ENCODE results near the gene PXYLP1. TPM values are rescaled to one million over a fixed set of nuclear protein-coding genes. Genes with fewer than 3 reads are reported as not detected.

PXYLP1 gene
- total RNA-seq, 1 experiment from 2014 or later, result 16.3 TPM

DNA sequence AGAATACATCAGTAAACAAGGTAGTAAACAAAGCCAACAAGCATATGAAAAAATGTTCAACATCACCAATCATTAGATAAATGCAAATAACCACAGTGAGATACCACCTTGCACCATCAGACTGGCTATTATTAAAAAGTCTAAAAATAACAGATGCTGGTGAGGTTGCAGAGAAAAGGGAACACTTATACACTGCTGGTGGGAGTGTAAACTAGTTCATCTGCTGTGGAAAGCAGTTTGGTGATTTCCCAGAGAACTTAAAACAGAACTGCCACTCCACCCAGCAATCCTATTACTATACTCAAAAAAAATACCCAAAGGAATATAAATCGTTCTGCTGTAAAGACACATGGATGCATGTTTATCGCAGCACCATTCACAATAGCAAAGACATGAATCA, 106.4 kb downstream of the PXYLP1 start:
- H3K4me3 Mint-ChIP-seq (ENCODE audit: low read depth, unreplicated experiment), result no peak overlapping the region
- peaks cover 5% of the 10 kb centered on the region for H3K9me3 Mint-ChIP-seq (ENCODE audit: low read depth, unreplicated experiment)
- H3K27me3 Mint-ChIP-seq (ENCODE audit: unreplicated experiment), result no peaks in the 10 kb centered on the region
- H3K4me1 Mint-ChIP-seq (ENCODE audit: low read depth, unreplicated experiment), result no peaks in the 10 kb centered on the region
- CTCF ChIA-PET, result interaction anchor here (0.8 to 1.5 kb wide), 4 partner anchors 9 to 26 kb away, joined by 4 to 7 read pairs (median 5); no protein-coding TSS in a partner anchor
- TF ChIP-seq, protein P1, sequence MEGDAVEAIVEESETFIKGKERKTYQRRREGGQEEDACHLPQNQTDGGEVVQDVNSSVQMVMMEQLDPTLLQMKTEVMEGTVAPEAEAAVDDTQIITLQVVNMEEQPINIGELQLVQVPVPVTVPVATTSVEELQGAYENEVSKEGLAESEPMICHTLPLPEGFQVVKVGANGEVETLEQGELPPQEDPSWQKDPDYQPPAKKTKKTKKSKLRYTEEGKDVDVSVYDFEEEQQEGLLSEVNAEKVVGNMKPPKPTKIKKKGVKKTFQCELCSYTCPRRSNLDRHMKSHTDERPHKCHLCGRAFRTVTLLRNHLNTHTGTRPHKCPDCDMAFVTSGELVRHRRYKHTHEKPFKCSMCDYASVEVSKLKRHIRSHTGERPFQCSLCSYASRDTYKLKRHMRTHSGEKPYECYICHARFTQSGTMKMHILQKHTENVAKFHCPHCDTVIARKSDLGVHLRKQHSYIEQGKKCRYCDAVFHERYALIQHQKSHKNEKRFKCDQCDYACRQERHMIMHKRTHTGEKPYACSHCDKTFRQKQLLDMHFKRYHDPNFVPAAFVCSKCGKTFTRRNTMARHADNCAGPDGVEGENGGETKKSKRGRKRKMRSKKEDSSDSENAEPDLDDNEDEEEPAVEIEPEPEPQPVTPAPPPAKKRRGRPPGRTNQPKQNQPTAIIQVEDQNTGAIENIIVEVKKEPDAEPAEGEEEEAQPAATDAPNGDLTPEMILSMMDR (IDR thresholded peaks at IDR 0.05; ENCODE audit: unreplicated experiment), result no peak
- no peak for DNase-seq
- H3K27ac Mint-ChIP-seq (ENCODE audit: unreplicated experiment), result no peak overlapping the region
- no TSS peak for BruUV-seq (replicated peaks)
- no peaks in the 10 kb centered on the region for H3K36me3 Mint-ChIP-seq (ENCODE audit: insufficient read depth, unreplicated experiment)
- intact Hi-C loops (cut with micrococcal nuclease; ENCODE audit: unreplicated experiment), result no loop called here

GRCh38 chr3:141338881-141339280, 107.3 kb downstream of the PXYLP1 start:
- Mint-ChIP-seq H3K4me1 (ENCODE audit: low read depth, unreplicated experiment) (no peaks in the 10 kb centered on the region), H3K4me3 (ENCODE audit: low read depth, unreplicated experiment) (no peak overlapping the region), H3K36me3 (ENCODE audit: insufficient read depth, unreplicated experiment) (no peaks in the 10 kb centered on the region), H3K9me3 (ENCODE audit: low read depth, unreplicated experiment) (peaks cover 5% of the 10 kb centered on the region), H3K27me3 (ENCODE audit: unreplicated experiment) (no peaks in the 10 kb centered on the region), H3K27ac (ENCODE audit: unreplicated experiment) (no peak overlapping the region)
- BruUV-seq (replicated peaks), result no TSS peak
- intact Hi-C loops (cut with micrococcal nuclease; ENCODE audit: unreplicated experiment), result no loop called here
- TF ChIP-seq, protein P1 (IDR thresholded peaks at IDR 0.05; ENCODE audit: unreplicated experiment), result no peak
- CTCF ChIA-PET, result no interaction called here
- no peak for DNase-seq

GRCh38 chr3:141341536-141341935, 109.9 kb downstream of the PXYLP1 start:
- Mint-ChIP-seq H3K4me3 (ENCODE audit: low read depth, unreplicated experiment) (no peak overlapping the region), H3K4me1 (ENCODE audit: low read depth, unreplicated experiment) (peaks cover 13% of the 10 kb centered on the region), H3K27me3 (ENCODE audit: unreplicated experiment) (no peaks in the 10 kb centered on the region), H3K36me3 (ENCODE audit: insufficient read depth, unreplicated experiment) (no peaks in the 10 kb centered on the region), H3K27ac (ENCODE audit: unreplicated experiment) (no peak overlapping the region), H3K9me3 (ENCODE audit: low read depth, unreplicated experiment) (peaks cover 5% of the 10 kb centered on the region)
- TF ChIP-seq, protein P1 (IDR thresholded peaks at IDR 0.05; ENCODE audit: unreplicated experiment), result no peak
- no TSS peak for BruUV-seq (replicated peaks)
- DNase-seq, result no peak
- CTCF ChIA-PET, result interaction anchor here (0.7 kb wide), 1 partner anchor 1376 kb away, joined by 3 read pairs; no protein-coding TSS in a partner anchor
- intact Hi-C loops (cut with micrococcal nuclease; ENCODE audit: unreplicated experiment), result no loop called here

DNA sequence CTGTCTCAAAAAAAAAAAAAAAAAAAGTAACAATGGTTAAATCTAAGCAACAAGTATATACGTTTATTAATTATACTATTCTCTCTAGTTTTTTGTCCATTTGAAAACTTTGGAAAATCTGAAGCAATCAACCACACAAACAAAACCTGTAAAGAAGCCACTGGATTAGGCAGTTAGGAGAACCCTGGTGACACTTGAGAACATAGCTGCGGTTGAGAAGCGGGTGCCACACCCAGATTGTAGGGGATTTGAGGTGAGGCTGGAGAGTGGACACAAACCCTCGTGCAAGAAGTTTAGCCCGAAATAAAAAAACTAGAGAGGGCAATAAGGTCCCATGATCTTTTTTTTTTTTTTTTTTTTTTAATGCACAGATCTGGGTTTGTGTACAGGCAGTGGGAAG, 110.8 kb downstream of the PXYLP1 start:
- intact Hi-C loops (cut with micrococcal nuclease; ENCODE audit: unreplicated experiment), result no loop called here
- H3K36me3 Mint-ChIP-seq (ENCODE audit: insufficient read depth, unreplicated experiment), result no peaks in the 10 kb centered on the region
- CTCF ChIA-PET, result interaction anchor here (0.7 to 1.4 kb wide), 3 partner anchors 110 to 1377 kb away, joined by 3 to 4 read pairs (median 3); no protein-coding TSS in a partner anchor
- H3K27ac Mint-ChIP-seq (ENCODE audit: unreplicated experiment), result no peak overlapping the region
- H3K27me3 Mint-ChIP-seq (ENCODE audit: unreplicated experiment), result no peaks in the 10 kb centered on the region
- no TSS peak for BruUV-seq (replicated peaks)
- no peak overlapping the region for H3K4me3 Mint-ChIP-seq (ENCODE audit: low read depth, unreplicated experiment)
- H3K9me3 Mint-ChIP-seq (ENCODE audit: low read depth, unreplicated experiment), result peaks cover 5% of the 10 kb centered on the region
- peaks cover 18% of the 10 kb centered on the region for H3K4me1 Mint-ChIP-seq (ENCODE audit: low read depth, unreplicated experiment)
- TF ChIP-seq, protein P1 (IDR thresholded peaks at IDR 0.05; ENCODE audit: unreplicated experiment), result no peak
- no peak for DNase-seq
